Activated CD8-positive, alpha-beta T cell treated with anti-CD3 and anti-CD28 coated beads for 36 hours (primary cell): ENCODE data around the gene FGF14. TPM values are rescaled to one million over a fixed set of nuclear protein-coding genes. Genes with fewer than 3 reads are reported as not detected.
"Not testable (repeated sequence)": the region's sequence is repeated elsewhere in the genome, so short reads cannot be mapped to it uniquely, and the experiment has no call there.

Experiments
- ATAC-seq: fragments of 200-7000 bp; cut with Tn5 transposase; one replicate; pipeline ENCODE4 v1.10.0; 2021; ENCODE audit warnings: mild to moderate bottlenecking, moderate library complexity
- CTCF ChIA-PET: fragments of 350-600 bp; sonication (Branson Sonifier 250); formaldehyde crosslinking; loops from one replicate; lab custom pipeline; 2021; ENCODE audit warnings: antibody characterized with exemption; lab: Charles Lee
- POLR2A ChIA-PET: fragments of 350-600 bp; sonication (Branson Sonifier 250); formaldehyde crosslinking; loops from one replicate; lab custom pipeline; 2021; ENCODE audit warnings: antibody characterized with exemption; lab: Charles Lee
- DNase-seq: peaks from one replicate; pipeline ENCODE4 v3.0.0-alpha.2; 2020
- H3K27ac Mint-ChIP-seq: one replicate; pipeline ENCODE4 v1.8.0; 2021; ENCODE audit warnings: mild to moderate bottlenecking, mixed read lengths
- H3K27me3 Mint-ChIP-seq: one replicate; pipeline ENCODE4 v1.8.0; 2021; ENCODE audit warnings: mixed read lengths
- H3K36me3 Mint-ChIP-seq: one replicate; pipeline ENCODE4 v1.8.0; 2021; ENCODE audit warnings: low read depth, mixed read lengths
- H3K4me1 Mint-ChIP-seq: one replicate; pipeline ENCODE4 v1.8.0; 2021; ENCODE audit warnings: low read depth, mixed read lengths
- H3K4me3 Mint-ChIP-seq: one replicate; pipeline ENCODE4 v1.8.0; 2021; ENCODE audit warnings: mild to moderate bottlenecking, moderate library complexity, mixed read lengths
- H3K9me3 Mint-ChIP-seq: one replicate; pipeline ENCODE4 v1.8.0; 2021; ENCODE audit warnings: mixed read lengths
- intact Hi-C: fragments of 100-400 bp; cut with micrococcal nuclease; formaldehyde crosslinking; loops from one replicate; pipeline ENCODE4 v1.10.0; 2022
- total RNA-seq, 2 experiments: library from RNA; stranded (reverse); gene quantifications; one replicate each; pipeline ENCODE4 v1.2.3, GENCODE V29; 2021
- TF ChIP-seq, protein P1 (sequence below): fragments of 200-600 bp; IDR thresholded peaks from one replicate; pipeline ENCODE4 v1.8.0; 2022; ENCODE audit warnings: antibody characterized with exemption, mild to moderate bottlenecking

The FGF14 gene
- total RNA-seq, 2 experiments from 2014 or later: not detected

DNA sequence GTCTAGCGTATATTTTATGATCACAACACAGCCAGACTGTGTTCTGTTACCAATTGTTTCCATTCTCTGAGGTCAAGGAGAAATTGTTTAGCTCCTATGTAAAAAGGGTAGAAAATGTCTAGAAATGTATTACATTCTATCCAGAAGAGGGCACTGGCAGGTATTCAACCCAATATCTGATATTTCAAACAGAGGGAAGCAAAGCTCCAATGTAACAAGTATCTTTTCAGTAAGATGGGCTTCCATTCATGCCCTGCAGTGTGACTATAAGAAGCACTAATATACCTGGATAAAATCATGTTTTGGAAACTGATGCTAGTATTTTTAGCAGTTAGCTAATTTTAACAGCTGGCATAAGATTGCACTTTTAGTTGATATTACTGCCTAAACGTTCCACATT is 312.7 kb downstream of the FGF14 start:
- no peaks in the 10 kb centered on the region for H3K27me3 Mint-ChIP-seq
- POLR2A ChIA-PET: no interaction called here
- H3K36me3 Mint-ChIP-seq: no peaks in the 10 kb centered on the region
- no peak overlapping the region for H3K27ac Mint-ChIP-seq
- no peaks in the 10 kb centered on the region for H3K4me1 Mint-ChIP-seq
- ATAC-seq (no peak), DNase-seq (no peak)
- intact Hi-C loops: no loop called here
- no peaks in the 10 kb centered on the region for H3K9me3 Mint-ChIP-seq
- TF ChIP-seq, protein P1, sequence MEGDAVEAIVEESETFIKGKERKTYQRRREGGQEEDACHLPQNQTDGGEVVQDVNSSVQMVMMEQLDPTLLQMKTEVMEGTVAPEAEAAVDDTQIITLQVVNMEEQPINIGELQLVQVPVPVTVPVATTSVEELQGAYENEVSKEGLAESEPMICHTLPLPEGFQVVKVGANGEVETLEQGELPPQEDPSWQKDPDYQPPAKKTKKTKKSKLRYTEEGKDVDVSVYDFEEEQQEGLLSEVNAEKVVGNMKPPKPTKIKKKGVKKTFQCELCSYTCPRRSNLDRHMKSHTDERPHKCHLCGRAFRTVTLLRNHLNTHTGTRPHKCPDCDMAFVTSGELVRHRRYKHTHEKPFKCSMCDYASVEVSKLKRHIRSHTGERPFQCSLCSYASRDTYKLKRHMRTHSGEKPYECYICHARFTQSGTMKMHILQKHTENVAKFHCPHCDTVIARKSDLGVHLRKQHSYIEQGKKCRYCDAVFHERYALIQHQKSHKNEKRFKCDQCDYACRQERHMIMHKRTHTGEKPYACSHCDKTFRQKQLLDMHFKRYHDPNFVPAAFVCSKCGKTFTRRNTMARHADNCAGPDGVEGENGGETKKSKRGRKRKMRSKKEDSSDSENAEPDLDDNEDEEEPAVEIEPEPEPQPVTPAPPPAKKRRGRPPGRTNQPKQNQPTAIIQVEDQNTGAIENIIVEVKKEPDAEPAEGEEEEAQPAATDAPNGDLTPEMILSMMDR: no peak
- CTCF ChIA-PET: no interaction called here
- no peak overlapping the region for H3K4me3 Mint-ChIP-seq

DNA sequence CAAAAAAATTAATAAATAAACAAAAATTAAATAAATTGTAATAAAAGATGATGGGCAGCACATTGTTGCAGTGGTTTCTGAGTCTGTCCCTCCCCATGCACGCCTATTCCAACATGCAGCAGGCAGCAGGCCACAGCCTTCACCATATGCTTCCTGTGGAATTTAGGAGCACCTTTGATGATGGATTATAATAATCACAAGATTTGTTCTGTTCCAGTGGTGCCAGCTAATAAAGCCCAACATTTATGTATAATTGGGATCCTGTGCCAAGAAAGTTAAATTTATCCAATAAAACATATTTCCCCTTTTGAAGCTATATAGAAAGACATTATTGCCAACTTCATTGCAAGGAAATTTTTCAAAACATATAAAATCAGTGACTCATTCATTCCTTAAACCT is 328.6 kb downstream of the FGF14 start:
- TF ChIP-seq, protein P1: no peak
- Mint-ChIP-seq H3K36me3 (no peaks in the 10 kb centered on the region), H3K27me3 (no peaks in the 10 kb centered on the region), H3K9me3 (no peaks in the 10 kb centered on the region), H3K4me3 (no peak overlapping the region), H3K27ac (no peak overlapping the region), H3K4me1 (no peaks in the 10 kb centered on the region)
- ChIA-PET POLR2A (no interaction called here), CTCF (no interaction called here)
- ATAC-seq: no peak
- no peak for DNase-seq
- intact Hi-C loops: no loop called here

DNA sequence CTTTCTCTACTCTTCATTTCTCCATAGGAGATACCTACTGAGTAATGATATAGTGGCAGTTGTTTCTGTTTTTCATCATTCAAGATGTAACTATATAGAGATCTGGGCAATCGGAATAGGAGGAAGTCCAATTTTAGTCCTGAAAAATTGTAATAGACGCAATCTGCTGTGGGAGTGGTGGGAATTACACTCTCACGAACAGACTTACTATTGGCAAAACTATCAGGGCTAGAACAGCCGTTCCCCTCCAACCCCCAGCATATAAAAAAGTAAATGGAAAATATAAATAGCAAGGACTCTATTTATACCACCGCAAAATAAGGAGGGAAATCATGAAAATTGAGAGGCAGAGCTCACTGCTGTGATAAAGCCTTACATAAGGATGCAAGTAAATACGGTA is 330.1 kb downstream of the FGF14 start:
- H3K27me3 Mint-ChIP-seq: no peaks in the 10 kb centered on the region
- ChIA-PET CTCF (no interaction called here), POLR2A (no interaction called here)
- DNase-seq (no peak), ATAC-seq (no peak)
- intact Hi-C loops: no loop called here
- TF ChIP-seq, protein P1: no peak
- H3K4me1 Mint-ChIP-seq: no peaks in the 10 kb centered on the region
- H3K9me3 Mint-ChIP-seq: peaks cover 2% of the 10 kb centered on the region
- no peak overlapping the region for H3K27ac Mint-ChIP-seq
- no peak overlapping the region for H3K4me3 Mint-ChIP-seq
- no peaks in the 10 kb centered on the region for H3K36me3 Mint-ChIP-seq

DNA sequence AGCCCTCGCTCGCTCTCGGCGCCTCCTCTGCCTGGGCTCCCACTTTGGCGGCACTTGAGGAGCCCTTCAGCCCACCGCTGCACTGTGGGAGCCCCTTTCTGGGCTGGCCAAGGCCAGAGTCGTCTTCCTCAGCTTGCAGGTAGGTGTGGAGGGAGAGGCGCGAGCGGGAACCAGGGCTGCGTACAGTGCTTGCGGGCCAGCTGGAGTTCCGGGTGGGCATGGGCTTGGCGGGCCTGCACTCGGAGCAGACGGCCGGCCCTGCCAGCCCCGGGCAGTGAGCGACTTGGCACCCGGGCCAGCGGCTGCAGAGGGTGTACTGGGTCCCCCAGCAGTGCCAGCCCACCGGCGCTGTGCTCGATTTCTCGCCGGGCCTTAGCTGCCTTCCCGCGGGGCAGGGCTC is 333.5 kb downstream of the FGF14 start:
- H3K36me3 Mint-ChIP-seq, H3K27me3 Mint-ChIP-seq, H3K27ac Mint-ChIP-seq, DNase-seq, H3K9me3 Mint-ChIP-seq, ATAC-seq, CTCF ChIA-PET, POLR2A ChIA-PET, intact Hi-C loops, H3K4me3 Mint-ChIP-seq, H3K4me1 Mint-ChIP-seq: not testable (repeated sequence)

DNA sequence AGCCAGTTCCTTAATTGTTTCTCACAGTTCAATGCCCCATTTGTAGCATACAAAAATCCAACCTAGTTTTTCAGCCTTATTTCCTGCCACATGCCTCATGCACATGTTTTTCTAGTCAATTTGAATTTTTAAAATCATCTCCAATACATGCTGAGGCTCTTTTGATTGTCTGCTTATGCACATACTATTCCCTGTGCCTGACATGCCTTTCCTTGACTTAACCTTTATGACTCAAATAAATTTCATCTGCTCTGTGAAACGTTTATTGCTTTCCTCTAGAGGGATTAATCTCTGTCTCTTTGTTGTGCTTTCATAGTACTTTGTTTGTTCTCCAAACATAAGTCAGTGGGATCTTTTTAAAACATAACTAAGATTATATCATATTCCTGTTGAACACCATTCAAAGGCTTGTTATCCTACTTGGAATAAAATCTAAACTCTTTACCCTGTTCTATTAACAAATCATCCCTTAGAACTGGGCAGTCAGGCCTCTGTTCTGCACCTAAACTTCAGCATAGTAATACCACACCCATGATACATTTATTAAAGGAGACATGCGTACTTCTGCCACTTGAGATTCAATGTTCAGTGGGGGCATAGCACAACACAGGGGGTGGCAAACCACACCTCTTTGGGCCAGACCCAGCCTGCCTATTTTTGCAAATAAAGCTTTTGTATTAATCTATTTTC is 346.6 kb downstream of the FGF14 start:
- Mint-ChIP-seq H3K9me3 (peaks cover 20% of the 10 kb centered on the region), H3K4me1 (no peaks in the 10 kb centered on the region), H3K36me3 (no peaks in the 10 kb centered on the region), H3K27me3 (no peaks in the 10 kb centered on the region), H3K27ac (no peak overlapping the region), H3K4me3 (no peak overlapping the region)
- TF ChIP-seq, protein P1: no peak
- ATAC-seq (no peak), DNase-seq (no peak)
- intact Hi-C loops: no loop called here
- POLR2A ChIA-PET: interaction anchor here (0.6 kb wide), 1 partner anchor 11 kb away, joined by 3 read pairs; no protein-coding TSS in a partner anchor
- CTCF ChIA-PET: no interaction called here
